ENCODE measurements around the gene C12orf56.

DNA sequence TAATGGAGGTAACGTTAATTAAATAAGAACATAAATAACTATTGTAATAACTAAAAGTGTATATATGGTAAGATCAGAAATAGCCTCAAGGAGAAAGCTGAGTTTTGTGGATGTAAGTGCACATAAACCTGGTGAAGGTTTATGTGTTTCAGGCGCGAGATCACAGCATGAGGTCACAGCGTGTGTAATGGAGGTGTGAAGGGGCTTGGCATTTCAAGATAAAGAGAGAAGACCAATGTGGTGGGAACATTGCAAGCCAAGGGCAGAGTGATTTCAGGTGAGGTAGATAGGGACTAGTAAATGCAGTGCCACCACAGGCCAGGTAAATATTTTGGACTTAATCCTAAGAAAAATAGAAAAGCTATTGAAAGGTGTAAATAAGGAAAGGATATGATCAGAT is 146.7 kb downstream of the C12orf56 start:
- TF ChIP-seq POLR2A (conservative IDR thresholded peaks at IDR 0.05): no peak
- no peak for TF ChIP-seq HOXB6 (CRISPR knock-in tag; IDR thresholded peaks at IDR 0.05; ENCODE audit: borderline replicate concordance)
- TF ChIP-seq, protein P1, sequence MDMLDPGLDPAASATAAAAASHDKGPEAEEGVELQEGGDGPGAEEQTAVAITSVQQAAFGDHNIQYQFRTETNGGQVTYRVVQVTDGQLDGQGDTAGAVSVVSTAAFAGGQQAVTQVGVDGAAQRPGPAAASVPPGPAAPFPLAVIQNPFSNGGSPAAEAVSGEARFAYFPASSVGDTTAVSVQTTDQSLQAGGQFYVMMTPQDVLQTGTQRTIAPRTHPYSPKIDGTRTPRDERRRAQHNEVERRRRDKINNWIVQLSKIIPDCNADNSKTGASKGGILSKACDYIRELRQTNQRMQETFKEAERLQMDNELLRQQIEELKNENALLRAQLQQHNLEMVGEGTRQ (CRISPR knock-in tag; IDR thresholded peaks at IDR 0.05): no peak
- no peak for TF ChIP-seq ZBED1 (IDR thresholded peaks at IDR 0.05)
- TF ChIP-seq DIDO1 (tag; IDR thresholded peaks at IDR 0.05; ENCODE audit: low read depth): no peak
- no peak for TF ChIP-seq ZNF232 (CRISPR knock-in tag; IDR thresholded peaks at IDR 0.05)
- TF ChIP-seq, protein P2, sequence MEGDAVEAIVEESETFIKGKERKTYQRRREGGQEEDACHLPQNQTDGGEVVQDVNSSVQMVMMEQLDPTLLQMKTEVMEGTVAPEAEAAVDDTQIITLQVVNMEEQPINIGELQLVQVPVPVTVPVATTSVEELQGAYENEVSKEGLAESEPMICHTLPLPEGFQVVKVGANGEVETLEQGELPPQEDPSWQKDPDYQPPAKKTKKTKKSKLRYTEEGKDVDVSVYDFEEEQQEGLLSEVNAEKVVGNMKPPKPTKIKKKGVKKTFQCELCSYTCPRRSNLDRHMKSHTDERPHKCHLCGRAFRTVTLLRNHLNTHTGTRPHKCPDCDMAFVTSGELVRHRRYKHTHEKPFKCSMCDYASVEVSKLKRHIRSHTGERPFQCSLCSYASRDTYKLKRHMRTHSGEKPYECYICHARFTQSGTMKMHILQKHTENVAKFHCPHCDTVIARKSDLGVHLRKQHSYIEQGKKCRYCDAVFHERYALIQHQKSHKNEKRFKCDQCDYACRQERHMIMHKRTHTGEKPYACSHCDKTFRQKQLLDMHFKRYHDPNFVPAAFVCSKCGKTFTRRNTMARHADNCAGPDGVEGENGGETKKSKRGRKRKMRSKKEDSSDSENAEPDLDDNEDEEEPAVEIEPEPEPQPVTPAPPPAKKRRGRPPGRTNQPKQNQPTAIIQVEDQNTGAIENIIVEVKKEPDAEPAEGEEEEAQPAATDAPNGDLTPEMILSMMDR (IDR thresholded peaks at IDR 0.05 in 2 of 3, conservative IDR thresholded peaks at IDR 0.05 in 1 of 3; ENCODE audit: insufficient read depth in 2 of 3, low read depth in 1 of 3, low read length in 3 of 3): no peak

All from K562 (cell line).